DOHH2 (cell line): ENCODE results near the gene PAN2.

ENCODE experiments used
- CTCF ChIP-seq: fragments of 200-600 bp; sonication (generic); IDR thresholded peaks from one replicate; pipeline ENCODE4 v1.5.1; 2014; ENCODE audit warnings: antibody characterized with exemption, mild to moderate bottlenecking, low read depth, low read length; ENCODE audit not compliant: poor library complexity, severe bottlenecking
- EZH2phosphoT487 ChIP-seq: fragments of 200-600 bp; sonication (generic); IDR thresholded peaks from 2 replicates; pipeline ENCODE4 v1.6.1; 2017; ENCODE audit warnings: borderline replicate concordance, mild to moderate bottlenecking, antibody characterized with exemption, low read length, moderate library complexity, mixed read lengths

- TF ChIP-seq CTCF (no peak), EZH2phosphoT487 (no peak)
Observed at GRCh38 chr12:56348776-56349175, 15.0 kb upstream of the PAN2 start.
